ENCODE data around the gene LHX4.

The LHX4 gene

GRCh38 chr1:180275726-180276125, 45.7 kb downstream of the LHX4 start:
- no peak for DNase-seq

- no peak for DNase-seq
Observed at GRCh38 chr1:180277476-180278193, 47.6 kb downstream of the LHX4 start.

GRCh38 chr1:180278194-180278515, 48.1 kb downstream of the LHX4 start:
- no peak for DNase-seq

- peak; percentile 50 for DNase-seq
Observed at GRCh38 chr1:180278596-180279395, 48.7 kb downstream of the LHX4 start.

GRCh38 chr1:180279651-180280050, 49.6 kb downstream of the LHX4 start:
- DNase-seq: no peak

- no peak for DNase-seq
Observed at GRCh38 chr1:180280617-180281016, 50.6 kb downstream of the LHX4 start.

GRCh38 chr1:180281490-180281889, 51.4 kb downstream of the LHX4 start:
- no peak for DNase-seq

GRCh38 chr1:180282401-180283044, 52.5 kb downstream of the LHX4 start:
- DNase-seq: no peak

GRCh38 chr1:180283098-180283497, 53.0 kb downstream of the LHX4 start:
- DNase-seq: no peak

GRCh38 chr1:180286417-180286816, 56.4 kb downstream of the LHX4 start:
- no peak for DNase-seq

GRCh38 chr1:180287988-180288705, 58.1 kb downstream of the LHX4 start:
- no peak for DNase-seq

- no peak for DNase-seq
Observed at GRCh38 chr1:180288940-180289339, 58.9 kb downstream of the LHX4 start.

GRCh38 chr1:180290265-180291001, 60.4 kb downstream of the LHX4 start:
- no peak for DNase-seq

GRCh38 chr1:180291004-180291403, 60.9 kb downstream of the LHX4 start:
- DNase-seq: no peak

- no peak for DNase-seq
Observed at GRCh38 chr1:180294711-180295110, 64.6 kb downstream of the LHX4 start.

- DNase-seq: no peak
Observed at GRCh38 chr1:180295999-180296398, 65.9 kb downstream of the LHX4 start.

GRCh38 chr1:180299479-180300221, 69.6 kb downstream of the LHX4 start:
- DNase-seq: no peak

GRCh38 chr1:180301135-180301742, 71.2 kb downstream of the LHX4 start:
- no peak for DNase-seq

GRCh38 chr1:180309338-180309737, 79.3 kb downstream of the LHX4 start:
- no peak for DNase-seq

- DNase-seq: no peak
Observed at GRCh38 chr1:180310095-180310494, 80.0 kb downstream of the LHX4 start.

GRCh38 chr1:180311011-180311730, 81.1 kb downstream of the LHX4 start:
- DNase-seq: no peak

Measured in GF-D8 (cell line).